T-helper 1 cell treated with Interleukin-12 subunit alpha and Interleukin-12 subunit beta and Interleukin-4 antibody, amounts not matched to agents 30 μg/mL and 1 μg/mL, for 36 hours (primary cell): ENCODE data around the gene ALDH3B2.
"Not testable (repeated sequence)": the region's sequence is repeated elsewhere in the genome, so short reads cannot be mapped to it uniquely, and the experiment has no call there.

Source experiments
- H3K27ac Mint-ChIP-seq: one replicate; pipeline ENCODE4 v1.8.0; 2021; ENCODE audit warnings: mild to moderate bottlenecking, mixed read lengths
- H3K27me3 Mint-ChIP-seq: one replicate; pipeline ENCODE4 v1.8.0; 2021; ENCODE audit warnings: low read depth, mixed read lengths
- H3K36me3 Mint-ChIP-seq: one replicate; pipeline ENCODE4 v1.8.0; 2021; ENCODE audit warnings: low read depth, mixed read lengths
- H3K4me1 Mint-ChIP-seq: one replicate; pipeline ENCODE4 v1.8.0; 2021; ENCODE audit warnings: low read depth, mixed read lengths
- H3K4me3 Mint-ChIP-seq: one replicate; pipeline ENCODE4 v1.8.0; 2021; ENCODE audit warnings: mild to moderate bottlenecking, moderate library complexity, mixed read lengths
- H3K9me3 Mint-ChIP-seq: one replicate; pipeline ENCODE4 v1.8.0; 2021; ENCODE audit warnings: mixed read lengths

ALDH3B2 gene

DNA sequence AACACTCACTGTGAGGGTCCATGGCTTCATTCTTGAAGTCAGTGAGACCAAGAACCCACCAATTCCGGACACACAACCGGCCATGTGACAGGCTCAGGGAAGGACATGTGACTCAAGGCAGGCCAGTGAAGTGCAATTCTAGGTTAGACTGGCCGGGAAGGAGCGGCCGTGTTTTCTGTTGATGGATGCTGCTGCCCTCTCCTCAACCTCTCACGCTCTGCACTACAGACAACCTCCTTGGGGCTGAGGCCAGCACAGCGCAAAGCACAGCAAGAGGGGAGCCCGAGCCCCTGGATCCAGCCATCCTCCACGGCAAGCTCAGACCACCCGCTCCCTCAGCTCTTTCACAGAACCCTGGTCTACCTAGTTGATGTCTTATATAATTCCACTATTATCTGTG, 47.5 kb downstream of the ALDH3B2 start:
- Mint-ChIP-seq H3K4me3 (no peak overlapping the region), H3K27me3 (no peaks in the 10 kb centered on the region), H3K27ac (no peak overlapping the region), H3K9me3 (no peaks in the 10 kb centered on the region), H3K4me1 (peaks cover 13% of the 10 kb centered on the region), H3K36me3 (no peaks in the 10 kb centered on the region)

DNA sequence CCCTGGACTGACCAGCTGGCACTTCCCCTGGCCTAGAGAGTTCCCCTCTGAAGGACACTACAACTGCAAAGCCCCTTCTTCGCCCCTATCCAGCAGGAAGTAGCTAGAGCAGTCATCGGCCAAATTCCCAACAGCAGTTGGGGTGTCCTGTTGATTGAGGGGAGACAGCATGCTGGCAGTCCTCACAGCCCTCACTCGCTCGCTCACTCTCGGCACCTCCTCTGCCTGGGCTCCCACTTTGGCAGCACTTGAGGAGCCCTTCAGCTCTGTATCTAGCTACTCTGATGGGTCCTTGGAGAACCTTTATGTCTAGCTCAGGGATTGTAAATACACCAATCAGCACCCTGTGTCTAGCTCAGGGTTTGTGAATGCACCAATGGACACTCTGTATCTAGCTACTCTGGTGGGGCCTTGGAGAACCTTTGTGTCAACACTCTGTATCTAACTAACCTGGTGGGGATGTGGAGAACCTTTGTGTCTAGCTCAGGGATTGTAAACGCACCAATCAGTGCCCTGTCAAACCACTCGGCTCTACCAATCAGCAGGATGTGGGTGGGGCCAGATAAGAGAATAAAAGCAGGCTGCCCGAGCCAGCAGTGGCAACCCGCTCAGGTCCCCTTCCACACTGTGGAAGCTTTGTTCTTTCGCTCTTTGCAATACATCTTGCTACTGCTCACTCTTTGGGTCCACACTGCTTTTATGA, 48.1 kb downstream of the ALDH3B2 start:
- H3K27me3 Mint-ChIP-seq, H3K36me3 Mint-ChIP-seq, H3K27ac Mint-ChIP-seq, H3K9me3 Mint-ChIP-seq, H3K4me3 Mint-ChIP-seq: not testable (repeated sequence)
- H3K4me1 Mint-ChIP-seq, result peaks cover 13% of the 10 kb centered on the region

GRCh38 chr11:67623795-67624194, 50.6 kb downstream of the ALDH3B2 start:
- not testable (repeated sequence) for H3K27ac Mint-ChIP-seq, H3K27me3 Mint-ChIP-seq, H3K4me1 Mint-ChIP-seq, H3K9me3 Mint-ChIP-seq, H3K36me3 Mint-ChIP-seq, H3K4me3 Mint-ChIP-seq

DNA sequence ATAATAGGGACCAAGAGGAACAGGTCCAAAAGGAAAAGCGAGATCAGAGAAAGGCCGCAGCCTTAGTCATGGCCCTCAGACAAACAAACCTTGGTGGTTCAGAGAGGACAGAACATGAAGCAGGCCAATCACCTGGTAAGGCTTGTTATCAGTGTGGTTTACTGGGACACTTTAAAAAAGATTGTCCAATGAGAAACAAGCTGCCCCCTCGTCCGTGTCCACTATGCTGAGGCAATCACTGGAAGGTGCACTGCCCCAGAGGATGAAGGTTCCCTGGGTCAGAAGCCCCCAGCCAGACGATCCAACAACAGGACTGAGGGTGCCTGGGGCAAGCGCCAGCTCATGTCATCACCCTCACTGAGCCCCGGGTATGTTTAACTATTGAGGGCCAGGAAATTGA, 51.5 kb downstream of the ALDH3B2 start:
- H3K36me3 Mint-ChIP-seq, H3K9me3 Mint-ChIP-seq, H3K4me1 Mint-ChIP-seq, H3K27ac Mint-ChIP-seq, H3K27me3 Mint-ChIP-seq, H3K4me3 Mint-ChIP-seq: not testable (repeated sequence)

- H3K4me3 Mint-ChIP-seq, H3K36me3 Mint-ChIP-seq, H3K27ac Mint-ChIP-seq, H3K9me3 Mint-ChIP-seq: not testable (repeated sequence)
- Mint-ChIP-seq H3K27me3 (peaks cover 15% of the 10 kb centered on the region), H3K4me1 (peaks cover 11% of the 10 kb centered on the region)
Measured at GRCh38 chr11:67621928-67622327, 52.5 kb downstream of the ALDH3B2 start.

DNA sequence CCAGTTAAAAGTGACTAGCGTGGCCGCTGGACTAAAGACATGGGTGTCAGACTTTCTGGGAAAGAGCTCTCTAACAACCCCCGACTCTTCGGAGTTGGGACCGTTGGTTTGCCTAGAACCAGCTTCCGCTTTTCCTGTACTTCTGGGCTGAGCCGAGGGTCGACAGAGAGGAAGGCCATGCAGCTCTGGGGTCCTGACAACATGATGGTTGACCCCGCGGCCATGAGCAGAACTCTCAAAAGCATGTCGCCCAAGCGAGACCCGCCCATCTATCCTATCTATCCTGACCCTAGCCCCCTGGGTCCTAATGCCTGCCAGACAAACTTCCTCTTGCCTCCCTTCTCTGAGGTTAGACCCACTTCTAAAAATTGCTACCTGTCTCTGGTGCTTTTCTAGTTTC, 53.8 kb downstream of the ALDH3B2 start:
- H3K4me3 Mint-ChIP-seq, H3K9me3 Mint-ChIP-seq, H3K36me3 Mint-ChIP-seq, H3K27ac Mint-ChIP-seq: not testable (repeated sequence)
- Mint-ChIP-seq H3K27me3 (peaks cover 16% of the 10 kb centered on the region), H3K4me1 (peaks cover 11% of the 10 kb centered on the region)

DNA sequence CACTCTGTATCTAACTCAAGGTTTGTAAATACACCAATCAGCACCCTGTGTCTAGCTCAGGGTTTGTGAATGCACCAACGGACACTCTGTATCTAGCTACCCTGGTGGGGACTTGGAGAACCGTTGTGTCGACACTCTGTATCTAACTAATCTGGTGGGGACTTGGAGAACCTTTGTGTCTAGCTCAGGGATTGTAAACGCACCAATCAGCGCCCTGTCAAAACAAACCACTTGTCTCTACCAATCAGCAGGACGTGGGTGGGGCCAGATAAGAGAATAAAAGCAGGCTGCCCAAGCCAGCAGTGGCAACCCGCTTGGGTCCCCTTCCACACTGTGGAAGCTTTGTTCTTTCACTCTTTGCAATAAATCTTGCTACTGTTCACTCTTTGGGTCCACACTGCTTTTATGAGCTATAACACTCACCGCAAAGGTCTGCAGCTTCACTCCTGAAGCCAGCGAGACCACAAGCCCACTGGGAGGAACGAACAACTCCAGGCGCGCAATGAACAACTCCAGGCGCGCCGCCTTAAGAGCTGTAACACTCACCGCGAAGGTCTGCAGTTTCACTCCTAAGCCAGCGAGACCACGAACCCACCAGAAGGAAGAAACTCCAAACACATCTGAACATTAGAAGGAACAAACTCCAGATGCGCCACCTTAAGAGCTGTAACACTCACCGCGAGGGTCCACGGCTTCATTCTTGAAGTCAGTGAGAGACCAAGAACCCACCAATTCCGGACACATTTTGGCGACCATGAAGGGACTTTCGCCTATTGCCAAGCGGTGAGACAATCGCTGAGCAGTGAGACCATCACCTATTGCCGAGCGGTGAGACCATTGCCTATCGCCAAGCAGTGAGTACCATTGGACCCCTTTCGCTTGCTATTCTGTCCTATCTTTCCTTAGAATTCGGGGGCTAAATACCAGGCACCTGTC, 54.5 kb downstream of the ALDH3B2 start:
- H3K27ac Mint-ChIP-seq, H3K36me3 Mint-ChIP-seq, H3K9me3 Mint-ChIP-seq, H3K4me3 Mint-ChIP-seq, H3K4me1 Mint-ChIP-seq: not testable (repeated sequence)
- H3K27me3 Mint-ChIP-seq, result peaks cover 16% of the 10 kb centered on the region

DNA sequence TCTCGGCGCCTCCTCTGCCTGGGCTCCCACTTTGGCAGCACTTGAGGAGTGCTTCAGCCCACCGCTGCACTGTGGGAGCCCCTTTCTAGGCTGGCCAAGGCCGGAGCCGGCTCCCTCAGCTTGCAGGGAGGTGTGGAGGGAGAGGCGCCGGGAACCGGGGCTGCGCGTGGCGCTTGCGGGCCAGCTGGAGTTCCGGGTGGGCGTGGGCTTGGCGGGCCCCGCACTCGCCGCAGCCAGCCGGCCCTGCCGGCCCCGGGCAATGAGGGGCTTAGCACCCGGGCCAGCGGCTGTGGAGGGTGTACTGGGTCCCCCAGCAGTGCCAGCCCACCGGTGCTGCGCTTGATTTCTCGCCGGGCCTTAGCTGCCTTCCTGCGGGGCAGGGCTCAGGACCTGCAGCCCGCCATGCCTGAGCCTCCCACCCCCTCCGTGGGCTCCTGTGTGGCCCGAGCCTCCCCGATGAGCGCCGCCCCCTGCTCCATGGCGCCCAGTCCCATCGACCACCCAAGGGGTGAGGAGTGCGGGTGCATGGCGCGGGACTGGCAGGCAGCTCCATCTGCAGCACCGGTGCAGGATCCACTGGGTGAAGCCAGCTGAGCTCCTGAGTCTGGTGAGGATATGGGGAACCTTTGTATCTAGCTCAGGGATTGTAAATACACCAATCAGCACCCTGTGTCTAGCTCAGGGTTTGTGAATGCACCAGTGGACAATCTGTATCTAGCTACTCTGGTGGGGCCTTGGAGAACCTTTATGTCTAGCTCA, 55.3 kb downstream of the ALDH3B2 start:
- H3K4me3 Mint-ChIP-seq, result not testable (repeated sequence)

GRCh38 chr11:67617243-67617953, 57.0 kb downstream of the ALDH3B2 start:
- H3K4me3 Mint-ChIP-seq, result no peak overlapping the region
- H3K4me1 Mint-ChIP-seq, result peaks cover 25% of the 10 kb centered on the region
- no peaks in the 10 kb centered on the region for H3K9me3 Mint-ChIP-seq
- H3K27me3 Mint-ChIP-seq, result peaks cover 16% of the 10 kb centered on the region
- peak overlapping the region; percentile 64 for H3K27ac Mint-ChIP-seq
- H3K36me3 Mint-ChIP-seq, result peaks cover 10% of the 10 kb centered on the region

More for the DNA sequence above, 55.3 kb downstream of the ALDH3B2 start:
- Mint-ChIP-seq H3K27me3 (peaks cover 16% of the 10 kb centered on the region), H3K4me1 (peaks cover 15% of the 10 kb centered on the region)
- not testable (repeated sequence) for H3K27ac Mint-ChIP-seq, H3K9me3 Mint-ChIP-seq, H3K36me3 Mint-ChIP-seq

- Mint-ChIP-seq H3K27ac (peak overlapping the region; percentile 64), H3K9me3 (no peaks in the 10 kb centered on the region), H3K36me3 (peaks cover 11% of the 10 kb centered on the region), H3K4me1 (peaks cover 25% of the 10 kb centered on the region), H3K4me3 (no peak overlapping the region), H3K27me3 (peaks cover 16% of the 10 kb centered on the region)
Measured at GRCh38 chr11:67616431-67617242, 57.8 kb downstream of the ALDH3B2 start.

DNA sequence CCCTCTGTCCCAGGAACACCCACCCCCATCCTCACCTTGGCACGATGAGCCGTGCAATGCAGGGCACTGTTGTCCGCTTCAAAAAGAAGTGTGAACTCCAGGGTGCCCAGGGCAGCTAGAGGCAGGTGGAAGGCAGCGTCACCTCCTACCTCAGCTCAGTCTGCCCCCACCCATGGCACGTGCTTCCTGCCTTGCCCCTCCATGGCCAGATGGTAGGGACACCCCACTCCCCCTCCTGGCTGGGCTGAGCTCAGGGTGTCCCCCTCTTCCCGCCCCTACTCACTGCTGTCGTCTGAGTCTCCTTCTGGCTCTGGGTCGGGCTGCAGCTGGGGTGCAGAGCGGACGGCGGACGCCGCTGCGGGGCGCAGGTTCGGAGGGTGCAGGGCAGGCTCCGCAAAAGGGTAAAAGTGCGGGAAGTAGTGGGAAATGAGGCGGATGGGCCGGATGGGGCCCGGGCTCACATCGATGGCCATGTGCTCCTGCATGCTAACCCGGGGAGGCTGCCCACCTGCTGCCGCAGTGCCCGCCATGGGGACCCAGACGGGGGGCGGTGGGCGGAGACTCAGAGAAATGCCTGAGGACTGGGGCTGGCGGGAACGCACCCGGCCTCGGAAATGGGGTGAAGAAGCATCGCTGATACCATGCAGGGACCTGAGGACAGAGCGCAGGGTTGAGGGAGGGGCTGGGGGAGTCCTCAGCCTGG, 58.5 kb downstream of the ALDH3B2 start:
- no peak overlapping the region for H3K27ac Mint-ChIP-seq
- no peak overlapping the region for H3K4me3 Mint-ChIP-seq
- H3K4me1 Mint-ChIP-seq, result peaks cover 25% of the 10 kb centered on the region
- H3K27me3 Mint-ChIP-seq, result peaks cover 16% of the 10 kb centered on the region
- no peaks in the 10 kb centered on the region for H3K9me3 Mint-ChIP-seq
- H3K36me3 Mint-ChIP-seq, result peaks cover 15% of the 10 kb centered on the region

DNA sequence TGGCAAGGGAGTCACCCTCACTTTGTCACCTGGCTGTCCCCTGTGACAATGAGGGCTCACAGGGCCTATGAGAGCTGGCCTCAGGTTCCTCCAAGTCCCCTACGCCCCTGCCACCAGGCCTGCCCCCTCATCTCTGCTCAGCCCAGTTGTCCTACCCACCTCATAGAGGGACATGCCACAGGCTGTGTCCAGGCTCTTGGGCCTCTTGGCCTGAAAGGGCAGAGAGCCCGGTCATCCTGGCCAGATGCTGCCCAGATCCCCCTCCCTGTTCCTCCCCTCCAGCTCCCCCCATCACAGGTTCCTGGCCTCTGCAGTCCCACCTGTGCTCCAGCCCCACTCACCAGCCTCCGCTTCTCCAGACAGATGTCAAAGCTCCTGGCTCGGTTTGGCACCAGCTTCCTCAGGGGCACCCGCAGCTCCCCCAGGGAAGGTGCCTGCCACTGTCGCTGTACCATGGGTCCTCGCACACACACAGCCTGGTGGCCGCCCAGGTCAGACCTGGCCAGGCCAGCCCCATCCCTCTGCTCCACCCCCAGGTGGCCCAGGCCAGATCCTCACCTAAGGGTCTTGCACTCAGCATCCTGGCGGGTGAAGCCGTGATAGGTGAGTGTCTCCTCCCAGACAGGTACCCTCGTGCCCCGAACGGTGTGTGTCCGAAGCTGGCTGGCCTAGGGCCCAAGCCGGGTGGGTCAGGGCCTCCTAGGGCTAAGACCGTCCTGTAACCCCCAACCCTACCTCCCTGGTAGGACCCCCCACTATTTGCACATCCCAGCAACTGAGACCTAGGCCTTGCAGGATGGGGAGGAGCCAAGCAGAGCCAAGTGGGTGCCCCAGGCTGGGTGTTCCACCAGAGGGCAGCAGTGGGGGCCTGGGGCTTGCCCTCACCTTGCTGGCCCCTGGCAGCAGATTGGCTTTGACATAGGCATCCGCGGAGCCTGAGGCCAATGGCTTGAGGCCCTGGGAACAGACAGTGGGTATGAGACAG, 59.4 kb downstream of the ALDH3B2 start:
- H3K9me3 Mint-ChIP-seq, result no peaks in the 10 kb centered on the region
- peaks cover 18% of the 10 kb centered on the region for H3K36me3 Mint-ChIP-seq
- peak overlapping the region; percentile 76 for H3K4me3 Mint-ChIP-seq
- H3K4me1 Mint-ChIP-seq, result peaks cover 26% of the 10 kb centered on the region
- peak overlapping the region; percentile 98 for H3K27ac Mint-ChIP-seq
- peaks cover 16% of the 10 kb centered on the region for H3K27me3 Mint-ChIP-seq
